ENCODE data around the gene INPPL1. TPM values are rescaled to one million over a fixed set of nuclear protein-coding genes. Genes with fewer than 3 reads are reported as not detected.
A peak's percentile ranks its signal among the peaks of the same experiment; 100 is the strongest.

Gene INPPL1
- polyA plus RNA-seq, 6 donors from 2014 or later = 4.8 to 13.1 (median 7.7) TPM

DNA sequence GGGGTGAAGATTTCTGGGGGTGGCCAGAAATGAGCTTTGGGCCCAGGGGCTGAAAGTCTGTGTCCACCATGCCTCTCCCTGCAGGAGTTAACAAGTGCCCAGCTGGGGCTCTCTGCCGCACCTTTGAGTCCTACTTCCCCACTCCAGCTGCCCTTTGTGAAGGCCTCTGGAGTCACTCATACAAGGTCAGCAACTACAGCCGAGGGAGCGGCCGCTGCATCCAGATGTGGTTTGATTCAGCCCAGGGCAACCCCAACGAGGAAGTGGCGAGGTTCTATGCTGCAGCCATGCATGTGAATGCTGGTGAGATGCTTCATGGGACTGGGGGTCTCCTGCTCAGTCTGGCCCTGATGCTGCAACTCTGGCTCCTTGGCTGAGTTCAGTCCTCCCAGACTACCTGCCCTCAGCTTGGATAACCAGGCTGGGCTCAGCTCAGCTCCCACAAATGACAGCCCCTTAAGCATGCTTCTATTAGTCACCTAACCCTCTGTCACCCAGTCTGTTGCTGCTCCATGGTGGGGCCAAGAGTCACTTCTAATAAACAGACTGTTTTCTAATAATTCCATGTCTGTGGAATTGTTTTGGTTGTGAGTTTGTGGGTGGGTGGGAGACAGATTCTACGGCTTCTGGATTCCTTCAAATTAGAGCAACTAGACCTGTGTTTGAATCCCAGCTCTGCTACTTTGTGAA, 3.0 kb upstream of the INPPL1 start:
- H3K27ac Mint-ChIP-seq = peak overlapping the region in 5 of 6 donors; percentile 9 to 97 (median 68)
- no peaks in the 10 kb centered on the region for H3K9me3 Mint-ChIP-seq
- DNase-seq = no peak
- H3K27me3 Mint-ChIP-seq = no peaks in the 10 kb centered on the region
- ATAC-seq (ENCODE audit: low read depth in 2 of 2) = no peak
- H3K4me3 Mint-ChIP-seq = peak overlapping the region in 7 of 8 donors; percentile 57 to 99 (median 91)
- no peaks in the 10 kb centered on the region for H3K36me3 Mint-ChIP-seq
- H3K4me1 Mint-ChIP-seq = peaks cover 44 to 66% (median 65%) of the 10 kb centered on the region in 3 donors

DNA sequence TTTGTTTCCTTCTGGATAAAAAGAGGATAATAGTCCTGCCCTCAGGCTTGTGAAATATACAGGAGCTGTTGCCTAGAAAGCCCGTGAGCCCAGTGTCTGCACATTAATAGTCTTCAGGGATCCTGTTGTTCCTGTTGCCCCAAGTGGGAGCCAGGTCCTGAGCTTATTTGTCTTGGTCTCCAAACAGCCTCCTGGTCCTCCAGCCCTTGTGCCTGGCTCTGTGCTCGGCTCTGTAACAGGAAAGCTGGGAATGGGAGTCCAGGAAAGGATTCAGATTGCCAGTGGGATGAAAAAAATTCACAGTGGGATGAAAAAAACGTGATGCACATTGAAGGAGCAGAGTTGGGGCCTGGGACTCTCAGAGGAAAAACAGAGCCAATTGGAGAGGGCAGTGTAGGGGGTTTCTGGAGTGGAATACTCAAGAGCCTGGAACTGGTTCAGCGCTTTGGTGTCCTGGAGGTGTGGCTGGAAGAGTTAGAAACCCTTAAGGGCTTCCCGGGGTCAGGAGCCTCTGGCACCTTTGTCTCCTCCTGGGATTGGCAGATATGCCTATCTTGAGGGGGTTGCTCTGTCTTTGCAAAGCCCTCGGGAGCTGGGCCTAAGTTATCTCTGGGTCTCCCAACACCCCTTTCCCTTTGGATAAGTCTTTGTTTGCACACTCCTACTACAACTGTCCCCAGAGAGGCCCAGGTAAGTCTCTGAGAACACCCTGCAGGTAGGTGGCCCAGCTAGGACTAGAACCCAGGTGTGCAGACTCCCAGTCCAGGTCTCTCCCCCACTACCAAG, 2.3 kb upstream of the INPPL1 start:
- H3K4me3 Mint-ChIP-seq = peak overlapping the region; percentile 91 to 99 (median 94)
- peak overlapping the region; percentile 90 to 99 (median 96) for H3K27ac Mint-ChIP-seq
- H3K4me1 Mint-ChIP-seq = peaks cover 39 to 64% (median 61%) of the 10 kb centered on the region in 3 donors
- no peaks in the 10 kb centered on the region for H3K27me3 Mint-ChIP-seq
- no peak for DNase-seq
- no peaks in the 10 kb centered on the region for H3K36me3 Mint-ChIP-seq
- no peaks in the 10 kb centered on the region for H3K9me3 Mint-ChIP-seq
- no peak for ATAC-seq (ENCODE audit: low read depth in 2 of 2)

GRCh38 chr11:72222907-72223614, 1.5 kb upstream of the INPPL1 start:
- Mint-ChIP-seq H3K36me3 (no peaks in the 10 kb centered on the region), H3K4me3 (peak overlapping the region; percentile 91 to 99 (median 94)), H3K27me3 (no peaks in the 10 kb centered on the region), H3K4me1 (peaks cover 31 to 56% (median 54%) of the 10 kb centered on the region in 3 donors), H3K27ac (peak overlapping the region; percentile 90 to 99 (median 96)), H3K9me3 (no peaks in the 10 kb centered on the region)
- ATAC-seq (ENCODE audit: low read depth in 2 of 2) (peak; percentile 67 to 70), DNase-seq (peak; percentile 96)

DNA sequence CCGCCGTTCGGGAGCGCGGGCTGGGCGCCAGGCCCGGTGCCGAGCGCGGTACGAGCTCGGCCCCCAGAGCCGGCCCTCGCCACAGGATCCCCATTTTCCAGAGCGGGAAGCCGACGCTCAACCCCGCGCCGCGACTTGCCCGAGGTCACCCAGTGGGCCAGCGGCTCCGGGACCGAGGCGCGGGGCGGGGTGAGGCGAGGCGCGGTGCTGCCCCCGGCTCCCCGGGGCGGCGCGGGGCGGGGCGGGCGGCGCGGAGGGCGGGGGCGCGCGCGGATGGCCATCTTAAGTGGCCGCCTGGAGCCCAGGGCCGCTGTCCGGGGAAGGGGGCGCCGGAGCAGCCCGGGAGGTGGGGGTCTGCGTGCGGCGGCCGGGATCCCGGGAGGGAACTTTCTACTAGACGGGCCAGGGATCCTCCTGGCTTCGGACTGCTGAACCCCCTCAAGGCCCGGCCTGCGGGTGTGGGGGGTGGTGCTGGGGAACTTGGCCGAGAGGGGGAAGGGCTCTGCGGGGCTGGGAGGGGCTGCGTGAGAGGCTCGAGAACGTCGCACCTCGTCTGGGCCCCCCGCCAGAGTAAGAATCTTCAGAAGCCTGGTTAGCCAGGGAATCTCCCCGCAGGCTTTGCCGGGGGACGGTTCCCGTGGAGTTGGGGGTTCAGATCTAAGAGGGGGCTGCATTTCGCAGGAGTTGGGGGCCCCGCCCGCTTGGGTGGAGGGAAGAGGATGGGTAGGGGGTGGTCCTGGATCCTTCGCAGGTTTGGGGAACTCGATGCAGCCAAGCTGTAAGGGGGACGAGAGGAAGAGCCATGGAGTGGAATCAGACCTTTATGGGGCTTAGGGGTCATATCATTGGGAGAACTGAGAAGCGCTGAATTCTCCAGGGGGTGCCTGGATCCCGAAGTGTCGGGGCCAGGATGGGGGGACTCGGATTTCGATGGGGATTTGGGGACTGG, 678 bp upstream of the INPPL1 start:
- peaks cover 33 to 51% (median 50%) of the 10 kb centered on the region in 3 donors for H3K4me1 Mint-ChIP-seq
- no peaks in the 10 kb centered on the region for H3K9me3 Mint-ChIP-seq
- ATAC-seq (ENCODE audit: low read depth in 2 of 2) (peak; percentile 43), DNase-seq (peak; percentile 58)
- H3K4me3 Mint-ChIP-seq = peak overlapping the region; percentile 93 to 99 (median 96)
- H3K27ac Mint-ChIP-seq = peak overlapping the region; percentile 91 to 97 (median 95)
- H3K36me3 Mint-ChIP-seq = peaks cover 0 to 2% of the 10 kb centered on the region in 2 donors
- no peaks in the 10 kb centered on the region for H3K27me3 Mint-ChIP-seq

GRCh38 chr11:72225411-72225951, 914 bp downstream of the INPPL1 start:
- peak overlapping the region in 5 of 6 donors; percentile 94 to 98 (median 96) for H3K27ac Mint-ChIP-seq
- H3K4me3 Mint-ChIP-seq = peak overlapping the region; percentile 84 to 99 (median 92)
- H3K4me1 Mint-ChIP-seq = peaks cover 38 to 57% (median 48%) of the 10 kb centered on the region in 3 donors
- no peak for DNase-seq
- no peaks in the 10 kb centered on the region for H3K9me3 Mint-ChIP-seq
- peaks cover 0 to 8% of the 10 kb centered on the region in 2 donors for H3K36me3 Mint-ChIP-seq
- H3K27me3 Mint-ChIP-seq = no peaks in the 10 kb centered on the region
- peak; percentile 19 to 24 for ATAC-seq (ENCODE audit: low read depth in 2 of 2)

- no peaks in the 10 kb centered on the region for H3K27me3 Mint-ChIP-seq
- peaks cover 0 to 8% of the 10 kb centered on the region in 2 donors for H3K36me3 Mint-ChIP-seq
- ATAC-seq (ENCODE audit: low read depth in 2 of 2) = no peak
- DNase-seq = no peak
- peak overlapping the region in 1 of 6 donors; percentile 84 for H3K27ac Mint-ChIP-seq
- H3K4me1 Mint-ChIP-seq = peaks cover 30 to 47% (median 38%) of the 10 kb centered on the region in 3 donors
- peak overlapping the region in 3 of 8 donors; percentile 28 to 96 (median 93) for H3K4me3 Mint-ChIP-seq
- H3K9me3 Mint-ChIP-seq = no peaks in the 10 kb centered on the region
Measured at GRCh38 chr11:72226701-72227100, 2.1 kb downstream of the INPPL1 start.

GRCh38 chr11:72227316-72228228, 3.0 kb downstream of the INPPL1 start:
- Mint-ChIP-seq H3K4me1 (peaks cover 27 to 44% (median 35%) of the 10 kb centered on the region in 3 donors), H3K27ac (peak overlapping the region in 2 of 6 donors; percentile 59 to 68), H3K27me3 (no peaks in the 10 kb centered on the region), H3K9me3 (no peaks in the 10 kb centered on the region), H3K36me3 (peaks cover 0 to 13% of the 10 kb centered on the region in 2 donors), H3K4me3 (peak overlapping the region in 3 of 8 donors; percentile 25 to 93 (median 35))
- DNase-seq (no peak), ATAC-seq (ENCODE audit: low read depth in 2 of 2) (no peak)

GRCh38 chr11:72228229-72228843, 3.8 kb downstream of the INPPL1 start:
- ATAC-seq (ENCODE audit: low read depth in 2 of 2) = no peak
- Mint-ChIP-seq H3K4me3 (no peak overlapping the region), H3K9me3 (no peaks in the 10 kb centered on the region), H3K4me1 (peaks cover 28 to 46% (median 32%) of the 10 kb centered on the region in 3 donors), H3K27ac (peak overlapping the region in 2 of 6 donors; percentile 46 to 59), H3K27me3 (no peaks in the 10 kb centered on the region), H3K36me3 (peaks cover 0 to 15% of the 10 kb centered on the region in 2 donors)
- DNase-seq = no peak

DNA sequence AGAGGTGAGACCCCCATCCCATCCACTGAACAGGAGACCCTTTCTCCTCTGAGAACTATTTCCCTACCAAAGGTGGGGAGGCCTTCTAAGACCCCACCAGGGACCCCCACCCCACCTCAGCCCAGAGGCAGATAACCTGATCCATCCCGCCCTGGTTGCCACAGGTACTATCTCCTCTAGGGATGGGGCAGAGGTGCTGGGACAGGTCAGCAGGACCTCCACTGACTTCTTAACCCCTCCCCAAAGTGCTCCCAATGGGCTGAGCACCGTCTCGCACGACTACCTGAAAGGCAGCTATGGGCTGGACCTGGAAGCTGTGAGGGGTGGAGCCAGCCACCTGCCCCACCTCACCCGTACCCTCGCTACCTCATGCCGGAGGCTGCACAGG, 4.3 kb downstream of the INPPL1 start:
- Mint-ChIP-seq H3K4me1 (peaks cover 33 to 51% (median 37%) of the 10 kb centered on the region in 3 donors), H3K27me3 (no peaks in the 10 kb centered on the region), H3K36me3 (peaks cover 0 to 16% of the 10 kb centered on the region in 2 donors), H3K9me3 (no peaks in the 10 kb centered on the region), H3K4me3 (peak overlapping the region in 1 of 8 donors; percentile 81), H3K27ac (peak overlapping the region in 2 of 6 donors; percentile 46 to 65)
- ATAC-seq (ENCODE audit: low read depth in 2 of 2) (no peak), DNase-seq (no peak)

GRCh38 chr11:72229336-72229924, 4.9 kb downstream of the INPPL1 start:
- Mint-ChIP-seq H3K36me3 (peaks cover 0 to 22% of the 10 kb centered on the region in 2 donors), H3K27ac (peak overlapping the region in 2 of 6 donors; percentile 46 to 78), H3K4me3 (peak overlapping the region in 1 of 8 donors; percentile 81), H3K4me1 (peaks cover 32 to 51% (median 39%) of the 10 kb centered on the region in 3 donors), H3K27me3 (no peaks in the 10 kb centered on the region), H3K9me3 (no peaks in the 10 kb centered on the region)
- DNase-seq (no peak), ATAC-seq (ENCODE audit: low read depth in 2 of 2) (no peak)
